Gastroesophageal sphincter (tissue), 4 donors: Measurements from ENCODE around the gene TAF13. TPM values are rescaled to one million over a fixed set of nuclear protein-coding genes. Genes with fewer than 3 reads are reported as not detected.

Experiments used
- ATAC-seq: fragments of 150-250 bp; one replicate; pipeline ENCODE4 v1.9.1; 2016; ENCODE audit warnings: mild to moderate bottlenecking, moderate library complexity
- H3K27ac ChIP-seq, 4 donors: fragments of 200-600 bp; sonication (generic) in 3 of 4; 1 replicate in 3 of 4; 2 replicates in 1 of 4; pipeline ENCODE4 v1.5.1; 2016 to 2019
- H3K27me3 ChIP-seq: fragments of 200-600 bp; sonication (generic); one replicate; pipeline ENCODE4 v1.5.1; 2019
- H3K36me3 ChIP-seq, 2 donors: fragments of 200-600 bp; sonication (generic); one replicate each; pipeline ENCODE4 v1.5.1; 2019; ENCODE audit warnings: control low read depth in 1 of 2
- H3K4me1 ChIP-seq, 3 donors: fragments of 200-600 bp; sonication (generic); 1 replicate in 2 of 3; 2 replicates in 1 of 3; pipeline ENCODE4 v1.5.1; 2016 to 2019; ENCODE audit warnings: control low read depth in 2 of 3
- H3K4me3 ChIP-seq, 2 donors: fragments of 200-600 bp; sonication (generic); one replicate each; pipeline ENCODE4 v1.5.1; 2019; ENCODE audit warnings: mild to moderate bottlenecking in 1 of 2, moderate library complexity in 1 of 2
- H3K9me3 ChIP-seq, 3 donors: fragments of 200-600 bp; sonication (generic); one replicate each; pipeline ENCODE4 v1.5.1; 2017 to 2019; ENCODE audit warnings: control low read depth in 2 of 3
- EP300 ChIP-seq: sonication (generic); formaldehyde crosslinking; IDR thresholded peaks from one replicate; pipeline ENCODE4 v1.6.1; 2017; ENCODE audit warnings: antibody characterized with exemption, mild to moderate bottlenecking
- POLR2A ChIP-seq, 2 donors: fragments of 450-650 bp; IDR thresholded peaks; one replicate each; pipeline ENCODE4 v1.6.1; 2017; ENCODE audit warnings: antibody characterized with exemption in 2 of 2, mild to moderate bottlenecking in 2 of 2, moderate library complexity in 1 of 2
- POLR2AphosphoS5 ChIP-seq: sonication (generic); formaldehyde crosslinking; IDR thresholded peaks from one replicate; pipeline ENCODE4 v1.6.1; 2017; ENCODE audit warnings: antibody characterized with exemption
- WGBS, 2 donors: methylation state at CpG; one replicate each; pipeline ENCODE4 v1.1.5; 2018; ENCODE audit warnings: low coverage in 1 of 2; 5-methylcytosine and 5-hydroxymethylcytosine counted together
- total RNA-seq, 4 donors: library from RNA; depleted of rRNA; stranded (reverse); fragments of >200 nt; gene quantifications; one replicate each; pipeline ENCODE4 v1.1.0, GENCODE V29; 2016
- TF ChIP-seq, protein P1 (sequence below), 4 experiments: fragments of 200-600 bp in 2 of 4; fragments of 450-650 bp in 2 of 4; sonication (generic) in 1 of 4; IDR thresholded peaks; one replicate each; pipeline ENCODE4 v1.5.1; 2017 to 2019; ENCODE audit warnings: antibody characterized with exemption in 4 of 4, mild to moderate bottlenecking in 2 of 4, moderate library complexity in 2 of 4

TAF13 gene
- total RNA-seq, 4 donors from 2014 or later: 54.8 to 73.1 (median 59.1) TPM

DNA sequence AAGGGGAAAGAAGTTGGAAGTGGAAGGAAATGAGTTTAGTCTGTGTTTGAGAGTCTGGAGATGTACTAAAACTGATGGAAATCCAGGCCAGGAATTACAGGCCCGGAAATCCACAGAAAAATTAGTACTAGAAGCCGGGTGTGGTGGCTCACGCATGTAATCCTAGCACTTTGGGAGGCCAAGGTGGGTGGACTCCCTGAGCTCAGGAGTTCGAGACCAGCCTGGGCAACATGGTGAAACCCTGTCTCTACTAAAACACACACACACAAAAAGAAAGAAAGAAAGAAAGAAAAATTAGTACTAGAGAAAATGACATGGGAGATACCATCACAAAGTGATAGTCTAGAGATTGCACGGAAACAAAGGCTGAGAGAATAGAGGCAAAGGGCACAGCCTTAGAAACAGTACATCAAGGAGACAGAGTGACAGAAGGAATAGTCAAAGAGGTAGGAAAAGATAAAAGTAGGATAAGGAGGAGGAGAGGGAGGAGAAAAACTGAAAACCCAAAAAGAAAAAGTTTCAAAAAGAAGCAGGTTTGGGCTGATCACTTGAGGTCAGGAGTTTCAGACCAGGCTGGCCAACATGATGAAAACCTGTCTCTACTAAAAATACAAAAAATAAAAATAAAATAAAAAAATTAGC is 4.8 kb upstream of the TAF13 start:
- Histone ChIP-seq H3K36me3 (no peaks in the 10 kb centered on the region), H3K27me3 (no peaks in the 10 kb centered on the region), H3K27ac (peak overlapping the region in 3 of 4 donors; percentile 57 to 60 (median 58)), H3K4me3 (no peak overlapping the region), H3K9me3 (no peaks in the 10 kb centered on the region), H3K4me1 (peaks cover 0 to 12% (median 0%) of the 10 kb centered on the region in 3 donors)
- WGBS, 2 donors: 74 to 90% methylated on average over 2 to 5 of the region's 5 CpGs
- ATAC-seq: no peak
- TF ChIP-seq, protein P1, sequence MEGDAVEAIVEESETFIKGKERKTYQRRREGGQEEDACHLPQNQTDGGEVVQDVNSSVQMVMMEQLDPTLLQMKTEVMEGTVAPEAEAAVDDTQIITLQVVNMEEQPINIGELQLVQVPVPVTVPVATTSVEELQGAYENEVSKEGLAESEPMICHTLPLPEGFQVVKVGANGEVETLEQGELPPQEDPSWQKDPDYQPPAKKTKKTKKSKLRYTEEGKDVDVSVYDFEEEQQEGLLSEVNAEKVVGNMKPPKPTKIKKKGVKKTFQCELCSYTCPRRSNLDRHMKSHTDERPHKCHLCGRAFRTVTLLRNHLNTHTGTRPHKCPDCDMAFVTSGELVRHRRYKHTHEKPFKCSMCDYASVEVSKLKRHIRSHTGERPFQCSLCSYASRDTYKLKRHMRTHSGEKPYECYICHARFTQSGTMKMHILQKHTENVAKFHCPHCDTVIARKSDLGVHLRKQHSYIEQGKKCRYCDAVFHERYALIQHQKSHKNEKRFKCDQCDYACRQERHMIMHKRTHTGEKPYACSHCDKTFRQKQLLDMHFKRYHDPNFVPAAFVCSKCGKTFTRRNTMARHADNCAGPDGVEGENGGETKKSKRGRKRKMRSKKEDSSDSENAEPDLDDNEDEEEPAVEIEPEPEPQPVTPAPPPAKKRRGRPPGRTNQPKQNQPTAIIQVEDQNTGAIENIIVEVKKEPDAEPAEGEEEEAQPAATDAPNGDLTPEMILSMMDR (IDR thresholded peaks at IDR 0.05): no peak
- TF ChIP-seq POLR2AphosphoS5: no peak
- TF ChIP-seq EP300: no peak
- no peak for TF ChIP-seq POLR2A (IDR thresholded peaks at IDR 0.05)

DNA sequence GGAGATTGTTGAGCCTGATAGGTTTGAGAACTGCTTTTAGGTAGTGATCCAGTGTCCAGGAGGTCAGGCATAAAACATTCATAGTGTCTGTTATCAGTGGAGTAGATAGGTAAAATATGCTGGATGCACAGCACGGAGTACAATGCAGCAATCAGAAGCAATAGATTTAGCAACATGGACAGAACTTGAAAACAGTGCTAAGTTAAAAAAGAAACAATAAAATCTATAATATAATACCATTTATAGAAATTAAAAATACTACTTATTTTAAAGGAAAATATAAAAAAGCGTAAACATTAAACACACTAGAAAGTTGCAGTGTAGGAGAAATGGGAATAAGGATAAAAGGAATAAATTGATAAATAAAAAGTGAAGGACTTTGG is 3.4 kb upstream of the TAF13 start:
- 93 to 100% methylated on average over 2 of the region's 2 CpGs for WGBS, 2 donors
- TF ChIP-seq, protein P1 (IDR thresholded peaks at IDR 0.05): no peak
- TF ChIP-seq EP300: no peak
- TF ChIP-seq POLR2A (IDR thresholded peaks at IDR 0.05): no peak
- TF ChIP-seq POLR2AphosphoS5: no peak
- H3K36me3 ChIP-seq: no peaks in the 10 kb centered on the region
- no peaks in the 10 kb centered on the region for H3K27me3 ChIP-seq
- H3K27ac ChIP-seq: peak overlapping the region in 3 of 4 donors; percentile 53 to 60 (median 58)
- H3K9me3 ChIP-seq: no peaks in the 10 kb centered on the region
- H3K4me3 ChIP-seq: no peak overlapping the region
- peaks cover 0 to 22% (median 6%) of the 10 kb centered on the region in 3 donors for H3K4me1 ChIP-seq
- no peak for ATAC-seq

GRCh38 chr1:109078317-109078716 is 2.5 kb upstream of the TAF13 start:
- WGBS, 2 donors: 80% methylated on average over 1 of the region's 1 CpG; no CpG with 5 or more reads in 1 of the 2 donors
- no peak for TF ChIP-seq POLR2A (IDR thresholded peaks at IDR 0.05)
- TF ChIP-seq, protein P1 (IDR thresholded peaks at IDR 0.05): no peak
- TF ChIP-seq EP300: no peak
- TF ChIP-seq POLR2AphosphoS5: no peak
- H3K36me3 ChIP-seq: peaks cover 0 to 6% of the 10 kb centered on the region in 2 donors
- no peak for ATAC-seq
- peaks cover 0 to 29% (median 6%) of the 10 kb centered on the region in 3 donors for H3K4me1 ChIP-seq
- no peak overlapping the region for H3K27ac ChIP-seq
- no peaks in the 10 kb centered on the region for H3K9me3 ChIP-seq
- no peak overlapping the region for H3K4me3 ChIP-seq
- H3K27me3 ChIP-seq: no peaks in the 10 kb centered on the region

GRCh38 chr1:109069294-109069693 is 6.5 kb downstream of the TAF13 start:
- H3K9me3 ChIP-seq: no peaks in the 10 kb centered on the region
- WGBS, 2 donors: 78 to 86% methylated on average over 1 of the region's 1 CpG
- H3K4me3 ChIP-seq: no peak overlapping the region
- TF ChIP-seq, protein P1 (IDR thresholded peaks at IDR 0.05): no peak
- TF ChIP-seq POLR2A (IDR thresholded peaks at IDR 0.05): no peak
- no peak for TF ChIP-seq POLR2AphosphoS5
- no peak for TF ChIP-seq EP300
- H3K4me1 ChIP-seq: peaks cover 0 to 9% (median 0%) of the 10 kb centered on the region in 3 donors
- no peak for ATAC-seq
- no peaks in the 10 kb centered on the region for H3K27me3 ChIP-seq
- no peak overlapping the region for H3K27ac ChIP-seq
- peaks cover 0 to 83% of the 10 kb centered on the region in 2 donors for H3K36me3 ChIP-seq

DNA sequence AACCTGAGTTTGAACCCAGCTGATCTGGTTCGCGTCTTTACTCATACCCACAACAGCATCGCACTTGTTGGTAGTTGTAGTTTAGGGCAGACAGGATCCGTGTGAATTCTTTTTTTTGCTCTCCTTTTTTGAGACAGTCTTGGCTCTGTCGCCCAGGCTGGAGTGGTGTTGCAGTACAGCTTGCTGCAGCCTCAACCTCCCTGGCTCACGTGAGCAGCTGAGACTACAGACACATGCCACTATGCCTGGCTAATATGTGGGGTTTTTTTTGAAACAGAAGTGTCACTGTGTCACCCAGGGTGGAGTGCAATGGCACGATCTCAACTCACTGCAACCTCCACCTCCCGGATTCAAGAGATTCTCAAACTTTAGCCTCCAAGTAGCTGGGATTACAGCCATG is 7.9 kb downstream of the TAF13 start:
- ATAC-seq: no peak
- WGBS, 2 donors: 68 to 82% methylated on average over 4 to 7 of the region's 8 CpGs
- H3K9me3 ChIP-seq: no peaks in the 10 kb centered on the region
- H3K36me3 ChIP-seq: peaks cover 0 to 87% of the 10 kb centered on the region in 2 donors
- no peaks in the 10 kb centered on the region for H3K4me1 ChIP-seq
- H3K27me3 ChIP-seq: no peaks in the 10 kb centered on the region
- H3K4me3 ChIP-seq: no peak overlapping the region
- H3K27ac ChIP-seq: no peak overlapping the region
- TF ChIP-seq, protein P1 (IDR thresholded peaks at IDR 0.05): no peak
- TF ChIP-seq EP300 (no peak), POLR2AphosphoS5 (no peak), POLR2A (IDR thresholded peaks at IDR 0.05) (no peak)
